Neutrophil (primary cell): Measurements from ENCODE around the gene KASH5.

Experiments used
- H3K27ac ChIP-seq: fragments of 200-600 bp; sonication (generic); 2 replicates; pipeline ENCODE4 v1.5.1; 2016; ENCODE audit warnings: mild to moderate bottlenecking, moderate library complexity
- H3K27me3 ChIP-seq: fragments of 200-600 bp; sonication (generic); 2 replicates; pipeline ENCODE4 v1.6.0; 2016; ENCODE audit warnings: mild to moderate bottlenecking
- H3K36me3 ChIP-seq: fragments of 200-600 bp; sonication (generic); 2 replicates; pipeline ENCODE4 v1.5.1; 2017
- H3K4me1 ChIP-seq, 2 experiments: fragments of 200-600 bp in 1 of 2; sonication (generic) in 1 of 2; 1 replicate in 1 of 2; 2 replicates in 1 of 2; pipeline versions ENCODE4 v1.5.1 to v1.6.1; 2013 to 2016; ENCODE audit warnings: low read depth in 1 of 2, low read length in 1 of 2, mild to moderate bottlenecking in 1 of 2, moderate library complexity in 1 of 2; ENCODE audit not compliant: control insufficient read depth in 1 of 2, insufficient read depth in 1 of 2
- H3K4me3 ChIP-seq, 2 experiments: fragments of 200-600 bp in 1 of 2; sonication (generic) in 1 of 2; 1 replicate in 1 of 2; 2 replicates in 1 of 2; pipeline ENCODE4 v1.5.1; 2013 to 2016; ENCODE audit warnings: low read depth in 1 of 2, low read length in 1 of 2, mild to moderate bottlenecking in 1 of 2, moderate library complexity in 1 of 2
- H3K9me3 ChIP-seq: fragments of 200-600 bp; sonication (generic); 2 replicates; pipeline ENCODE4 v1.5.1; 2016
- CTCF ChIP-seq: fragments of 200-600 bp; sonication (generic); IDR thresholded peaks from 2 replicates; pipeline ENCODE4 v1.5.1; 2016; ENCODE audit warnings: antibody characterized with exemption

KASH5 gene

DNA sequence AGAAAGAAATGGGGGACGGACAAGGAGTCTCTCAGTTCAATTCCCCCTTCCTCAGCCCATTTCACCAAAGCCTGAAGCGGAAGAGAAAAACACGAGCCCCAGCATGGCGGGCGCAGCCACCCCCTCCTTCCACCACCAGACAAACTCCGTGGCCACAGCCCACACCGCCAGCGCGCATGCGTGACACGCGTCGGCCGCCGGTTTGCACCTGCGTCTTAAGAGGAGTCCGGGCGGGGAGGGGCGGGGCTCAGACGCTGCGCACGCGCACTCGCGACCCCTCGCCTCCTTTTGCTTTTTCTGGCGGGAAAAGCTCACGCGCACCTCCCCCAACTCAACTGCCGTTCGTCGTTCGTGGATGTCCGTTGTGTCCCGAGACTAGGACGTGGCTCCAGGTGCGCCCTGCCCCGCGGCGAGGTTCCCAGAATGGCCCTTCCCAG lies at the start of gene KASH5:
Gene KASH5 (plus strand): TSS at position 314 of the 437 bp plus-strand sequence. CDS start 2,635 bp downstream, outside the sequence.
- no peak within 1 kb of the TSS for H3K27ac ChIP-seq
- H3K27me3 ChIP-seq = peaks cover 28% of the 10 kb centered on the region
- TF ChIP-seq CTCF = no peak
- no peaks in the 10 kb centered on the region for H3K36me3 ChIP-seq
- H3K4me3 ChIP-seq = peak within 1 kb of the TSS; percentile 6 to 13
- no peaks in the 10 kb centered on the region for H3K4me1 ChIP-seq
- H3K9me3 ChIP-seq = no peaks in the 10 kb centered on the region

GRCh38 chr19:49338691-49339300 lies 49.3 kb upstream of the KASH5 start:
- peaks cover 33 to 41% of the 10 kb centered on the region in 2 experiments for H3K4me1 ChIP-seq
- H3K9me3 ChIP-seq = no peaks in the 10 kb centered on the region
- no peak for TF ChIP-seq CTCF
- H3K27me3 ChIP-seq = no peaks in the 10 kb centered on the region
- peaks cover 51% of the 10 kb centered on the region for H3K36me3 ChIP-seq
- no peak overlapping the region for H3K27ac ChIP-seq
- H3K4me3 ChIP-seq = no peak overlapping the region

GRCh38 chr19:49339301-49340068 lies 48.6 kb upstream of the KASH5 start:
- H3K27ac ChIP-seq = no peak overlapping the region
- peaks cover 51% of the 10 kb centered on the region for H3K36me3 ChIP-seq
- TF ChIP-seq CTCF = no peak
- H3K4me3 ChIP-seq = no peak overlapping the region
- peaks cover 26 to 34% of the 10 kb centered on the region in 2 experiments for H3K4me1 ChIP-seq
- no peaks in the 10 kb centered on the region for H3K9me3 ChIP-seq
- no peaks in the 10 kb centered on the region for H3K27me3 ChIP-seq

DNA sequence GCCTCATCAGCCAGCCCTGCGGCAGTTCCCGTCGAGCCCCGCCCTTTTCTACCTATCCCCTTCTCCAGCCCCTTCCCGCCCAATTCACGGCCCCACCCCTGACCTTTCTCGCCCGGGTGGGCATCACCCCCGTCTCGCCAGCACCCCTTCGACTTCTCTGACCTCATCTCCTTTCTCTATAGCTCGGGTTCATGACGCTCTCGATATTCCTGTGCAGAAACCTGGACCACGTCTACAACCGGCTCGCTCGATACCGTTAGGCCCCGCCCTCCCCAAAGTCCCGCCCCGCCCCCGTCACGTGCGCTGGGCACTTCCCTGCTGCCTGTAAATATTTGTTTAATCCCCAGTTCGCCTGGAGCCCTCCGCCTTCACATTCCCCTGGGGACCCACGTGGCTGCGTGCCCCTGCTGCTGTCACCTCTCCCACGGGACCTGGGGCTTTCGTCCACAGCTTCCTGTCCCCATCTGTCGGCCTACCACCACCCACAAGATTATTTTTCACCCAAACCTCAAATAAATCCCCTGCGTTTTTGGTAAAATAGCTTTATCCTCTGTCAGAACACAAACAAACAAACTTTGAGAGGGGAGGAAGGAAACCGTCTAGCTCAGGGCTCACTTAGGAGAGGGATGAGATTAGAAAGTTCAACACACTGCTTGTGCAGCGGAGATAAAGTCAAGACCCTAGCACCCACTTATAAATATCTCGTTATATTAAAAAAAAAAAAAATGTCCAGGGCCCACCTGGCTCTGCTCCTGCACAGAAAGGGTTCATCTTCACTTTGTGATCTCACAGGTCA lies 47.8 kb upstream of the KASH5 start:
- Histone ChIP-seq H3K36me3 (peaks cover 51% of the 10 kb centered on the region), H3K9me3 (no peaks in the 10 kb centered on the region), H3K4me3 (no peak overlapping the region), H3K27ac (peak overlapping the region; percentile 63), H3K4me1 (peaks cover 19 to 26% of the 10 kb centered on the region in 2 experiments), H3K27me3 (no peaks in the 10 kb centered on the region)
- no peak for TF ChIP-seq CTCF

- Histone ChIP-seq H3K9me3 (no peaks in the 10 kb centered on the region), H3K36me3 (peaks cover 51% of the 10 kb centered on the region), H3K4me1 (peaks cover 14 to 19% of the 10 kb centered on the region in 2 experiments), H3K27ac (no peak overlapping the region), H3K27me3 (no peaks in the 10 kb centered on the region), H3K4me3 (no peak overlapping the region)
- TF ChIP-seq CTCF = no peak
Observed at GRCh38 chr19:49340865-49341718, 47.0 kb upstream of the KASH5 start.
